Calu3 (cell line): Measurements from ENCODE around the gene GRIK4. TPM values are rescaled to one million over a fixed set of nuclear protein-coding genes. Genes with fewer than 3 reads are reported as not detected.

Experiments used
- BruUV-seq: library from RNA; stranded (reverse); fragments of 400-500 nt; replicated peaks from 2 replicates; lab custom pipeline; 2021; lab: Mats Ljungman, UMichigan
- CTCF ChIA-PET: fragments of 300-600 bp; sonication (Branson Sonifier 250); formaldehyde crosslinking; loops from one replicate; lab custom pipeline; 2022; ENCODE audit warnings: antibody characterized with exemption; lab: Charles Lee
- DNase-seq: peaks from one replicate; pipeline ENCODE4 v3.0.0; 2022
- H3K27ac Mint-ChIP-seq: one replicate; pipeline ENCODE4 v1.8.0; 2022; ENCODE audit warnings: mixed read lengths; ENCODE audit not compliant: unreplicated experiment
- H3K27me3 Mint-ChIP-seq: one replicate; pipeline ENCODE4 v1.8.0; 2022; ENCODE audit warnings: mixed read lengths; ENCODE audit not compliant: unreplicated experiment
- H3K36me3 Mint-ChIP-seq: one replicate; pipeline ENCODE4 v1.8.0; 2022; ENCODE audit warnings: mild to moderate bottlenecking, moderate library complexity, mixed read lengths; ENCODE audit not compliant: insufficient read depth, unreplicated experiment
- H3K4me1 Mint-ChIP-seq: one replicate; pipeline ENCODE4 v1.8.0; 2022; ENCODE audit warnings: mild to moderate bottlenecking, low read depth, mixed read lengths; ENCODE audit not compliant: unreplicated experiment
- H3K4me3 Mint-ChIP-seq: one replicate; pipeline ENCODE4 v1.8.0; 2022; ENCODE audit warnings: mild to moderate bottlenecking, low read depth, moderate library complexity, mixed read lengths; ENCODE audit not compliant: unreplicated experiment
- H3K9me3 Mint-ChIP-seq: one replicate; pipeline ENCODE4 v1.8.0; 2022; ENCODE audit warnings: low read depth, mixed read lengths; ENCODE audit not compliant: unreplicated experiment
- CTCF ChIP-seq: fragments of 200-600 bp; IDR thresholded peaks from one replicate; pipeline ENCODE4 v1.8.0; 2022; ENCODE audit warnings: antibody characterized with exemption; ENCODE audit not compliant: unreplicated experiment
- intact Hi-C: fragments of 100-400 bp; cut with micrococcal nuclease; formaldehyde crosslinking; loops from one replicate; pipeline ENCODE4 v1.10.0; 2022; ENCODE audit not compliant: unreplicated experiment
- total RNA-seq: library from RNA; stranded (reverse); gene quantifications from 2 replicates; pipeline ENCODE4 v1.2.3, GENCODE V29; 2022

The GRIK4 gene
- total RNA-seq, 1 experiment from 2014 or later: not detected

- no peak overlapping the region for H3K27ac Mint-ChIP-seq
- CTCF ChIA-PET: no interaction called here
- TF ChIP-seq CTCF: no peak
- peaks cover 54% of the 10 kb centered on the region for H3K27me3 Mint-ChIP-seq
- no peak for DNase-seq
- no peak overlapping the region for H3K4me3 Mint-ChIP-seq
- BruUV-seq: no TSS peak
- no peaks in the 10 kb centered on the region for H3K4me1 Mint-ChIP-seq
- no peaks in the 10 kb centered on the region for H3K36me3 Mint-ChIP-seq
- intact Hi-C loops: no loop called here
- H3K9me3 Mint-ChIP-seq: no peaks in the 10 kb centered on the region
Observed at GRCh38 chr11:120769906-120770305, 258.4 kb downstream of the GRIK4 start.

DNA sequence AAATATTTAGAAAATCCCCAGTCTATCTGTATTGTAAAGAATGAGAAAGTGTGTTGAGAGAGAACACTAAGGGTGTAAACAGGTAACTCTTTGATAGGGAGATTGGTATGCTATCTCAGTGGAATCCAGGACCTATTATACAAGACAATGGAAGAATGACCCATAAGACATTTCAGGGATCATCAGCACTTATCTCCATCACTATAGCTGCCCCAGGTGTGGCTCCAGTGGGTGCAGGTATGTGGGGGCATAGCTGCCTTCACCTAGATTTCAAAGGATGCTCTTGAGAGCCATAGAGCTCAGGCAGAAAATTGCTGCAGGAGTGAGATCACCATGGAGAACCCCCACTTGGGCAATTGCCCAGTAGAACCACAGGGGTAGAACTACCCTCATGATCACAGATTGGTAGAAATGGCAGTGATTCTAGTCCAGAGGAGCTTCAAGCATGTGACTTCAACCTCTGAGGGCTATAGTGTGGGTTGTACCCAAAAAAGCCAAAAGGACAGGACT lies 260.1 kb downstream of the GRIK4 start:
- TF ChIP-seq CTCF: no peak
- intact Hi-C loops: no loop called here
- no peaks in the 10 kb centered on the region for H3K4me1 Mint-ChIP-seq
- peaks cover 60% of the 10 kb centered on the region for H3K27me3 Mint-ChIP-seq
- no peak overlapping the region for H3K27ac Mint-ChIP-seq
- no peak overlapping the region for H3K4me3 Mint-ChIP-seq
- no TSS peak for BruUV-seq
- no peaks in the 10 kb centered on the region for H3K9me3 Mint-ChIP-seq
- CTCF ChIA-PET: no interaction called here
- H3K36me3 Mint-ChIP-seq: no peaks in the 10 kb centered on the region
- no peak for DNase-seq

- H3K27ac Mint-ChIP-seq: no peak overlapping the region
Observed at GRCh38 chr11:120773501-120774031, 262.0 kb downstream of the GRIK4 start.

GRCh38 chr11:120774591-120775386 lies 263.2 kb downstream of the GRIK4 start:
- no peak for TF ChIP-seq CTCF
- Mint-ChIP-seq H3K27me3 (peaks cover 92% of the 10 kb centered on the region), H3K36me3 (no peaks in the 10 kb centered on the region), H3K9me3 (no peaks in the 10 kb centered on the region), H3K4me3 (no peak overlapping the region), H3K27ac (no peak overlapping the region), H3K4me1 (no peaks in the 10 kb centered on the region)
- DNase-seq: no peak
- no TSS peak for BruUV-seq
- CTCF ChIA-PET: no interaction called here
- intact Hi-C loops: no loop called here

More at GRCh38 chr11:120773501-120774031, 262.0 kb downstream of the GRIK4 start:
- Mint-ChIP-seq H3K4me1 (no peaks in the 10 kb centered on the region), H3K27me3 (peaks cover 80% of the 10 kb centered on the region), H3K4me3 (no peak overlapping the region), H3K9me3 (no peaks in the 10 kb centered on the region), H3K36me3 (no peaks in the 10 kb centered on the region)
- intact Hi-C loops: no loop called here
- DNase-seq: no peak
- no peak for TF ChIP-seq CTCF
- CTCF ChIA-PET: interaction anchor here (0.6 kb wide), 1 partner anchor 407 kb away, joined by 12 read pairs; no protein-coding TSS in a partner anchor
- no TSS peak for BruUV-seq
